ENCODE results near the gene EFNA2.
"Not testable (repeated sequence)": the region's sequence is repeated elsewhere in the genome, so short reads cannot be mapped to it uniquely, and the experiment has no call there.

The EFNA2 gene

GRCh38 chr19:1295169-1296012, 9.7 kb downstream of the EFNA2 start:
- peaks cover 5 to 21% of the 10 kb centered on the region in 2 donors for H3K4me1 Mint-ChIP-seq
- H3K27ac Mint-ChIP-seq = no peak overlapping the region
- DNase-seq (no peak), ATAC-seq (replicated peaks) (peak; percentile 31 to 46)
- H3K27me3 Mint-ChIP-seq = peaks cover 25 to 42% of the 10 kb centered on the region in 2 donors
- peak overlapping the region in 1 of 2 donors; percentile 39 for H3K4me3 Mint-ChIP-seq
- H3K36me3 Mint-ChIP-seq = no peaks in the 10 kb centered on the region
- peaks cover 0 to 4% of the 10 kb centered on the region in 2 donors for H3K9me3 Mint-ChIP-seq

- Mint-ChIP-seq H3K27ac (no peak overlapping the region), H3K4me3 (no peak overlapping the region), H3K27me3 (peaks cover 25 to 44% of the 10 kb centered on the region in 2 donors), H3K4me1 (peaks cover 5 to 21% of the 10 kb centered on the region in 2 donors), H3K9me3 (peaks cover 0 to 4% of the 10 kb centered on the region in 2 donors), H3K36me3 (no peaks in the 10 kb centered on the region)
- DNase-seq (no peak), ATAC-seq (replicated peaks) (no peak)
Measured at GRCh38 chr19:1296078-1296477, 10.4 kb downstream of the EFNA2 start.

- Mint-ChIP-seq H3K36me3 (no peaks in the 10 kb centered on the region), H3K4me1 (peaks cover 5 to 21% of the 10 kb centered on the region in 2 donors), H3K9me3 (peaks cover 0 to 4% of the 10 kb centered on the region in 2 donors), H3K27me3 (peaks cover 25 to 40% of the 10 kb centered on the region in 2 donors), H3K27ac (no peak overlapping the region), H3K4me3 (no peak overlapping the region)
- ATAC-seq (replicated peaks) = no peak
- DNase-seq = no peak
Measured at GRCh38 chr19:1296575-1297271, 11.1 kb downstream of the EFNA2 start.

- H3K36me3 Mint-ChIP-seq = no peaks in the 10 kb centered on the region
- peak overlapping the region; percentile 37 for H3K27ac Mint-ChIP-seq
- ATAC-seq (replicated peaks) = no peak
- H3K9me3 Mint-ChIP-seq = peaks cover 0 to 4% of the 10 kb centered on the region in 2 donors
- no peak for DNase-seq
- no peak overlapping the region for H3K4me3 Mint-ChIP-seq
- H3K4me1 Mint-ChIP-seq = peaks cover 1 to 20% of the 10 kb centered on the region in 2 donors
- peaks cover 17 to 30% of the 10 kb centered on the region in 2 donors for H3K27me3 Mint-ChIP-seq
Measured at GRCh38 chr19:1298235-1298634, 12.6 kb downstream of the EFNA2 start.

GRCh38 chr19:1299801-1300200, 14.1 kb downstream of the EFNA2 start:
- ATAC-seq (replicated peaks) = no peak
- H3K36me3 Mint-ChIP-seq = no peaks in the 10 kb centered on the region
- no peak overlapping the region for H3K4me3 Mint-ChIP-seq
- peaks cover 1 to 14% of the 10 kb centered on the region in 2 donors for H3K4me1 Mint-ChIP-seq
- H3K27ac Mint-ChIP-seq = no peak overlapping the region
- DNase-seq = no peak
- peaks cover 7 to 18% of the 10 kb centered on the region in 2 donors for H3K27me3 Mint-ChIP-seq
- peaks cover 0 to 4% of the 10 kb centered on the region in 2 donors for H3K9me3 Mint-ChIP-seq

GRCh38 chr19:1300744-1301490, 15.2 kb downstream of the EFNA2 start:
- peaks cover 0 to 4% of the 10 kb centered on the region in 2 donors for H3K9me3 Mint-ChIP-seq
- no peaks in the 10 kb centered on the region for H3K36me3 Mint-ChIP-seq
- no peak overlapping the region for H3K27ac Mint-ChIP-seq
- H3K27me3 Mint-ChIP-seq = peaks cover 0 to 10% of the 10 kb centered on the region in 2 donors
- no peak for ATAC-seq (replicated peaks)
- no peak for DNase-seq
- peaks cover 0 to 7% of the 10 kb centered on the region in 2 donors for H3K4me1 Mint-ChIP-seq
- H3K4me3 Mint-ChIP-seq = no peak overlapping the region

GRCh38 chr19:1302533-1303239, 17.0 kb downstream of the EFNA2 start:
- Mint-ChIP-seq H3K9me3 (peaks cover 0 to 4% of the 10 kb centered on the region in 2 donors), H3K4me1 (peaks cover 0 to 7% of the 10 kb centered on the region in 2 donors), H3K27ac (no peak overlapping the region), H3K36me3 (no peaks in the 10 kb centered on the region), H3K27me3 (peaks cover 0 to 10% of the 10 kb centered on the region in 2 donors), H3K4me3 (no peak overlapping the region)
- no peak for ATAC-seq (replicated peaks)
- no peak for DNase-seq

GRCh38 chr19:1304197-1304924, 18.7 kb downstream of the EFNA2 start:
- DNase-seq (no peak), ATAC-seq (replicated peaks) (no peak)
- H3K36me3 Mint-ChIP-seq = no peaks in the 10 kb centered on the region
- no peak overlapping the region for H3K27ac Mint-ChIP-seq
- H3K9me3 Mint-ChIP-seq = no peaks in the 10 kb centered on the region
- H3K4me1 Mint-ChIP-seq = peaks cover 0 to 7% of the 10 kb centered on the region in 2 donors
- H3K27me3 Mint-ChIP-seq = peaks cover 0 to 10% of the 10 kb centered on the region in 2 donors
- no peak overlapping the region for H3K4me3 Mint-ChIP-seq

GRCh38 chr19:1305354-1305753, 19.7 kb downstream of the EFNA2 start:
- H3K27ac Mint-ChIP-seq = not testable (repeated sequence)

GRCh38 chr19:1307320-1307719, 21.6 kb downstream of the EFNA2 start:
- H3K27me3 Mint-ChIP-seq = peaks cover 0 to 18% of the 10 kb centered on the region in 2 donors
- no peak overlapping the region for H3K27ac Mint-ChIP-seq
- DNase-seq = no peak
- H3K9me3 Mint-ChIP-seq = no peaks in the 10 kb centered on the region
- no peaks in the 10 kb centered on the region for H3K36me3 Mint-ChIP-seq
- ATAC-seq (replicated peaks) = no peak
- no peak overlapping the region for H3K4me3 Mint-ChIP-seq
- H3K4me1 Mint-ChIP-seq = peaks cover 0 to 7% of the 10 kb centered on the region in 2 donors

More at GRCh38 chr19:1305354-1305753, 19.7 kb downstream of the EFNA2 start:
- ATAC-seq (replicated peaks); H3K9me3 Mint-ChIP-seq; H3K4me1 Mint-ChIP-seq; H3K36me3 Mint-ChIP-seq; DNase-seq; H3K4me3 Mint-ChIP-seq: not testable (repeated sequence)
- peaks cover 0 to 20% of the 10 kb centered on the region in 2 donors for H3K27me3 Mint-ChIP-seq

- Mint-ChIP-seq H3K27ac (no peak overlapping the region), H3K9me3 (no peaks in the 10 kb centered on the region), H3K36me3 (no peaks in the 10 kb centered on the region), H3K27me3 (peaks cover 0 to 18% of the 10 kb centered on the region in 2 donors), H3K4me1 (peaks cover 0 to 6% of the 10 kb centered on the region in 2 donors), H3K4me3 (no peak overlapping the region)
- ATAC-seq (replicated peaks) (no peak), DNase-seq (no peak)
Measured at GRCh38 chr19:1307755-1308303, 22.2 kb downstream of the EFNA2 start.

- Mint-ChIP-seq H3K27ac (no peak overlapping the region), H3K9me3 (no peaks in the 10 kb centered on the region), H3K27me3 (peaks cover 3 to 17% of the 10 kb centered on the region in 2 donors), H3K4me3 (no peak overlapping the region), H3K36me3 (no peaks in the 10 kb centered on the region), H3K4me1 (no peaks in the 10 kb centered on the region)
- ATAC-seq (replicated peaks) = no peak
- DNase-seq = no peak
Measured at GRCh38 chr19:1308718-1309117, 23.0 kb downstream of the EFNA2 start.
